MV-4-11 (cell line): ENCODE measurements around the gene FBXL5.
A peak's percentile ranks its signal among the peaks of the same experiment; 100 is the strongest.

Experiments used
- DNase-seq: peaks from one replicate; lab custom pipeline; 2025; lab: John Stamatoyannopoulos, UW

Gene FBXL5

GRCh38 chr4:15676899-15677298, 21.7 kb upstream of the FBXL5 start:
- no peak for DNase-seq

- no peak for DNase-seq
These were observed 20.9 kb upstream of the FBXL5 start for GRCh38 chr4:15676039-15676438.

- DNase-seq = peak; percentile 50
These were observed 20.2 kb upstream of the FBXL5 start for GRCh38 chr4:15675356-15675755.

GRCh38 chr4:15674926-15675325, 19.8 kb upstream of the FBXL5 start:
- DNase-seq = no peak

DNA sequence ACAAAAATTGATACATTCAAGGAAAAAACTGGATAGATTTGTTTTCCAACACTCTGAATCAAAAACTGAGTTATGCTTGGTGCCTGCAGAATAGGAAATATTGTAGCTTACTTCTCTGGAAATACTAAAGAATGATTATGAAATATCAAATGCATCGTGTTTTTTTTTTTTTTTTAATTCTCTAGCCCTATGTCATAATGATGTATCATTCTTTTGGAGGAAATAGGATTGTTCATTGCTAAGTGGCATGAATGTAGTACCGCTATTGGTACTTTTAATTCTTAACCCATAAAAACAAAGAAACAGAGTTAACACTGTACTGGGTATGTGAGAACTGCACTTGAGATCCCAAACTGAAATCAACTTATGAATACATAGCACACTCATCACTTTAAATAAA, 18.9 kb upstream of the FBXL5 start:
- DNase-seq = no peak

DNA sequence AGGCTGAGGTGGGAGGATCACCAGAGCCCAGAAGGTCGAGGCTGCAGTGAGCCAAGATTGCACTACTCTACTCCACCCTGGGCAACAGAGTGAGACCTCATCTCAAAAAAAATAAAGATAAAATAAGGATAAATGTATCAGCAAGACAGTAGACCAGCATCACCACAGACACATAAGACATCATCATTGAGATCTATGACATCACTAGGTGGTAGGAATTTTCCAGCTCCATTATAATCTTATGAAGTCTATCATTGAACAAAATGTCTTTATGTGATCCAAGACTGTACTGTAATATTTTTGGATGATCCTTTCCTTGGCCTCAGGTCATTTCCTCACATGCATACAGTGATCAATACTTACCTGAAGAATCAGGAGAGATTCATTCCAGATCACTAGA, 18.2 kb upstream of the FBXL5 start:
- no peak for DNase-seq

DNA sequence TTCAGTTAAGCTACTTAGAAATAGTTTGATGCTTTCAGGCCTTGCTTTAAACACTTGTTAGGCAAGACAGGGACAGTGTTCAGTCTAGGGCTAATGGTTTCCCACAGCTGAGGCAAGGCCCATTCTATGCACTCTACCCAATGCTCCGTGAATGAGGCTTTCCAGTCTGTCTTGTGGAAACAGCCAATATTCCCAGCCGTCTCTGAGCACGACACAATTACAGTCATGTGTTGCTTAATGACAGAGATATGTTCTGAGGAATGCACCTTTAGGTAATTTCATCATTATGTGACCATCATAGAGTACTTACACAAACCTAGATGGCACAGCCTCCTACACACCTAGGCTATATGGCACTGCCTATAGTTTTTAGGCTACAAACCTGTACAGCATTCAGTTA, 16.9 kb upstream of the FBXL5 start:
- DNase-seq = no peak

GRCh38 chr4:15670576-15670975, 15.4 kb upstream of the FBXL5 start:
- no peak for DNase-seq

DNA sequence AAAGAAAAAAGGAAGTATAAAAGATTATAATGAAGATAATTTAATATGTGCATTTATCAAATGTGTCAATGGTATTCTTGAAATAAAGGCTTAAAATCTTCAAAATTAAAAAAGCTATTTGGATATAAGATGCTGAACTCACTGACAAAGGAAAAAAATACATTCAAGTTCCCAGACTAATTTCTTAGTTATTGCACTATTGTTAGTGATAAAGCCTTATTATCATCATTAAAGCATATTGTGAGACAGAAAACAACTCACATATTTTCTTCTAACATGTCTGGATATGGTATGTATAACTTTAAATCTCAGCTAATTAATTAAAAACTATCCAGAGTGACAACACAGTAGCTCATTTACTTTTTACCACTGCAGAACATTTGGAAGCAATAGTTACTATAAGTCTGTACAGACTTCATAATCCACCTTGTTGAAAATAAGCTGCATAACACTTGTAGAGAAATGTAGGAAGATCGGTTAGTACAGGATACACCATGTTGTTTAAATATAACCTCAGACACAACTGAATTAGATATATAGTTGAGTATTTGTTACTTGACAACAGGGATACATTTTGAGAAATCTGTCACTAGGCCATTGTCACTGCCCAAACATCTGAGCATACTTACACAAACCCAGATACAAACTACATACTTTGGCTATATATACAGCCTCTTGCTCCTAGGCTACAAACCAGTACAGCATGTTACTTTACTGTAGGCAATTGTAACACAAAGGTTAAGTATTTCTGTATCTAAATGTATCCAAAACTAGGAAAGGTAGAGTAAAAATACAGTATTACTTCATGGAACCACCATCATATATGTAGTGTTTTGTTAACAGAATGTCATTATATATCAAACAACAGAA, 13.6 kb upstream of the FBXL5 start:
- DNase-seq = no peak

DNA sequence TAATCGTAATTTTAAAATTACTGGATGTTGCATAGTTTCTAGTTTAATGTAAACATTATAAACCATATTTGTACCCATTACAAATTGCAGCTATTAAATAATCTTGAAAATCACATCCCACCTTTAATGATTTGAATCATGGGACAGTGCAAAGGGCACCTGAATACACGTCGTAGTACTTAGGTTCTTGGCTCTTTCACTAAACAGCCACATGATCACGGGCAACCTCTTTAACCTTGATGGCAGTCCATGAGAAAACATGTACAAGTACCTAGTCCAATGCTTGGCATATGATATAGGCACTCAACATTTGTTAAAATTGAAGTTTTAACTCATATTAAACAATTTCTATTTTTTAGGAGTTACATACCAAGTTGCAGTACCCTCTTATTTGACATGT, 11.8 kb upstream of the FBXL5 start:
- DNase-seq = no peak

GRCh38 chr4:15665753-15666365, 10.7 kb upstream of the FBXL5 start:
- DNase-seq = peak; percentile 93

- DNase-seq = peak; percentile 98
These were observed 4.8 kb upstream of the FBXL5 start for GRCh38 chr4:15659768-15660570.

DNA sequence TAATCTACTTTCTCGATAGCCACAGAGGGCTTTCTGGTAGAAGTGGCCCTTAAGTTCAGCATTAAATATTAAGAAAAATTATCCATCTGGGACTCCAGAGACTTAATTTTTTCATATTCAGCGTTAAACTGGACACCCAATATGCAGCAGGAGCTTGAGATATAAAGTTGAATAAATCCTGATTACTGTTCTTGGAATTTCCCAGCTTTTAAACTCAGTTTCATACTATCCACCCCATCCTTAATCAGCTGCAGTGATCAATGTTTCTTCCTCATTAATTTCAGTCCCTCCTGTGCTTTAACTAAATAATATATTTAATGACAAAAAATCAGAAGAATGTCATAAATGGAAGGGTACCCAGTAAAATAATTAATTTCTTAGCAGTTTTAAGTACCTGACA, 3.6 kb upstream of the FBXL5 start:
- no peak for DNase-seq

- no peak for DNase-seq
These were observed 3.1 kb upstream of the FBXL5 start for GRCh38 chr4:15658136-15658770.

DNA sequence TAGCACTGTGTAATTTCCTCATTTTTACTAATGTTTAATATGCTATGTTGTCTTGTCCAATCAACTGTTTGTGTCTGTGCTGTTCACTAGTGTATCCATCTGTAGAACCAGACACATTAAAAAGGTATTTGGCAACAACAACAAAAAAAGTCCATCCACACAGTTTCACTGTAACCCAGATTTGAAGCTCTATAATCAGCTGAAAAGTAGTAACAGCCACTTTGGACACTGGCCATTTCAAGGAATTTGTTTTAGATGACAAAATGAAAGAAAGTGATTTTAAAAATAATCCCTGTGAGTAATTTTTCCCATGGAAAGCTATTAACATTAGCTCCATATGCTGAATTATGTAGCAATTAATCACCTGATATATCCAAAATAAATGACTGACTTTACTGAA, 2.2 kb upstream of the FBXL5 start:
- no peak for DNase-seq

DNA sequence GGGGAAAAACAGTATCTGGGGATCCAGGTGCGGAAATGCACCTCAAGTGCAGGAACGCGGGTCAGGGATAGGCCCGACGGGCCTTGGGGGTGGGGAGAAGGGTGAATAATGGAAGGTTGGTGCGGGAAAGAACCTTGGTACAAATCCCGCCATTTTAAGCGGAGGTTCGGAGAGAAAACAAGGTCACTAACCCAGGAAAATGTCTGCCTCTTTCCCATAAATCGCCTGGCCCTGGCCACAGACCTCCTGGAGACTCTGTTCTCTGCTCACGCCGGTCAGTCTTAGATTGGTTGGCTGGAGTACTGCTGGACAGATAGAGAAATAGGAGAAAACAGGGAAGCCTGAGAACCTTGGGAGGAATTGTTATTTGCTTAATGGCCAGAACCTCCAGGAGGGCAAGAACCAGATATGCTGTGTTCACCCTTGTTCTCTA, 897 bp upstream of the FBXL5 start:
- no peak for DNase-seq

GRCh38 chr4:15654593-15655222, 449 bp downstream of the FBXL5 start:
- DNase-seq = no peak

DNA sequence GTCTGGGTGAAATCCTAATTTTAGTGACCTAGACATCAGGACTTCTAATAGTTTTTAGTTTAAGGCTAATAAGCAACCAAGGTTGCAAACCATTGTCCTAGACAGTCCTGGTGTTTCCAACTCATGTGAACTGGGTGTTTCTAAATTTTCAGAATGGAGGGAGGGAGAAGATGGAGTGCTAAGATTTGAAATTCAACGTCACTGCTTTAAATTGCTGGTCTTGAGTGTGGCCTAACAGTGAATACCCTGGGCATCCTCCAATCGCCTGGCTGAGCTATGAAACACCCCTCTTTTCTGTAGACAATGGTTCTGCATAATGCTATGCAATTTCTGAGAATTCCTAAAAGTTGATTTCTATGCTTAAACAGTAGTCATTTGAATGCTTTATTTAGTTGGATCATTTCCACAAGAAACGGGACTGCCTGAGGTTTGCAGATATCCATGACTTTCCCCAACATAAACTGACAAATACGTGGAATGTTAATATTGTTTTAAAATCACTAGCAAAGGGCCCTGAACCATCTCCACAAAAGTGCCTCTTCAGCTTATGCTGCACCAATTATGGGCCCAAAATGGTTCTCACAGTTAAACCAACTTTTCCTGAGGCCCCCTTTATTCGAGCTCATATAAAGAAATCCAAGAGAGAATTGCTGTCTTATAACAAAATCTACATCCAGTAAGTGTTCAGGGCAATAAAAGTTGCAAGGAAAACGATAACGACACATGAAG, 1.1 kb downstream of the FBXL5 start:
- no peak for DNase-seq

DNA sequence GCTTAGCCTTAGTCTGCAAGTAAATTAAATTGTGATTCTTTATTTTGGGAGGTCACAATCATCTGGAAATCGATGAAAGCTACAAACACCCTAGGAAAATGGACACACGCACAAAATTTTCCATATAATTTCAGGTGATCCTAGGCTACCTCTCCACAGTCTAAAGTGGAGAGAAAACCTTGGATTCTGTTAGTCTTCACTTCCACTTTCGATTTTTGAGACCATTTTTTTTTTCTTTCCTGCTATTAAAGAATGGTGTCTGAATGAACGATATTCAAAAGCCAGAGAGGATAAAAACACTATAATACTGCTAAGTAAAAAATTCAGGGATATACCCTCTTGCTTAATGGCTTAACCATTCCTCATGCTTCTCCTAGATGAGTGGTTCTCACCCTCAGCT, 1.7 kb downstream of the FBXL5 start:
- DNase-seq = no peak

GRCh38 chr4:15652841-15653240, 2.3 kb downstream of the FBXL5 start:
- no peak for DNase-seq

- no peak for DNase-seq
These were observed 3.0 kb downstream of the FBXL5 start for GRCh38 chr4:15652191-15652590.
